NCI-H2227 treated with DMSO at 0.1 percent for 48 hours (cell line): Measurements from ENCODE around the gene CMSS1.
A peak's percentile ranks its signal among the peaks of the same experiment; 100 is the strongest.
"Not testable (repeated sequence)": the region's sequence is repeated elsewhere in the genome, so short reads cannot be mapped to it uniquely, and the experiment has no call there.

Experiments used
- DNase-seq: peaks from one replicate; lab custom pipeline; 2025; lab: John Stamatoyannopoulos, UW

The CMSS1 gene

DNA sequence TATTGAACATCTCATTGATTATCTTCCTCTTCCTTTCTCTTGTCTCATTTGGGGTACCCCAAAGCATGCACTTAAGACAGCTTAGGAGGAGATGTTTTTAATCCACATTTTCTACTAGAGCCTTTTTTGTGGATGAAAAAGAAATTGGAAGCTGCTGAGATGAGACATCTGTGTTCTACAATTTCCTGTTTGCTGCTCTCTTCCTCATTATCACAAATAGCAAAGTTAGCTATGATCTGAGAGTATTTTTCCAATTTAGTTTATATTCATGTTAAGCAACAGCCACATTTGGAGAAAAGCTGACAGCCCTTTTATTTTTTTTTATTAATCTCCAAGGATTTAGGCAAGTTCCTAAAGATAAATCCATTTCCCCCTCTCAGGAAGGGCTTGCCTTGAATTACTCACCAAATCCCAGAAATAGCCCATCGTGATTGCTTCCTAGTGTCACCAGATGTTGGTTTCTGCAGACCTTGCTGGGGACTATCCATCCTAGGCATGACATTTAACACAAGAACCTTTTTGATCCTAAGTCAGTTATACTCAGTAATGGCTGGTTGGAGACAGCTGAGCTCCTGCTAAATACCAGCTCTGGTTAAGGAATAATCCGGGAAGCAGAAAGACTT lies 367.4 kb downstream of the CMSS1 start:
- no peak for DNase-seq

DNA sequence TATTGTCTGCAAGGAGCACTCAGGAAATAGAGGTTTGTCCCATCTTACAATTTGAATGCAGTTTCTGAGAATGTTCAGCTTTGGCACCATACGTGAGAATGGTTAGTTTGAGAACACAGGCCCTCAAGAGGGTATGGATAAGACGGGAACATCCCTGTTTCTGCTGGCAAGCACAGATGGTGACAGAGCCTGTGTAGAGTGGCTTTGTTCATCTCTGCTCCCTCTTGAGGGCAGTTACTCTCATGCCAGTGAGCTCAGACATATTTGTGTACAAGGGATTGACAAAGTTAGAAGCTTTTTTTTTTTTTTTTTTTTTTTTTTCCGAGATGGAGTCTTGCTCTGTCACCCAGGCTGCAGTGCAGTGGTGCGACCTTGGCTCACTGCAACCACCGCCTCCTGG lies 368.2 kb downstream of the CMSS1 start:
- DNase-seq, result no peak

DNA sequence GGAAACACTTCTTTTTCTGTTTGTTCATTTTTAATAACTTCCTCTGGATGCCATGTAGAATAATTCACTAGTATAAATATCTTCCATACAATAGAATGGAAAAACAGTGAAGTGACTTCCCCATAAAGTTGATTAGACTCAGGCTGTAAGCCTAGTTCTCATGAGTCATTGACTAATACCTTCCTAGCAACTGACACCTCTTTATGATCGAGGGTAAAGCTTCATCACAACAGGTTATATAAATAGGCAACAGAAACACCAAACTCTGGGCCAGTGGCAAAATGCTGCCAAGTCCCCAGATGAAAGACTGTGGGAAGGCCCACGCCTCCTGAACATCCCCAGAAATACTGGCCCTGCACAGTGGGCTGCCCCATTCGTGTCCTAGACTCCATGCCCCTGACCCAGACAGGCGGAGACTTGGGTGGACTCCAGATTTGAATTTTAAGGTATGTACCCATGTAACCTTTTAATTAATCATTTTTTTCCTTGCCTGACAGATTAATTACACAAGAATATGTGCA lies 371.8 kb downstream of the CMSS1 start:
- DNase-seq, result no peak

DNA sequence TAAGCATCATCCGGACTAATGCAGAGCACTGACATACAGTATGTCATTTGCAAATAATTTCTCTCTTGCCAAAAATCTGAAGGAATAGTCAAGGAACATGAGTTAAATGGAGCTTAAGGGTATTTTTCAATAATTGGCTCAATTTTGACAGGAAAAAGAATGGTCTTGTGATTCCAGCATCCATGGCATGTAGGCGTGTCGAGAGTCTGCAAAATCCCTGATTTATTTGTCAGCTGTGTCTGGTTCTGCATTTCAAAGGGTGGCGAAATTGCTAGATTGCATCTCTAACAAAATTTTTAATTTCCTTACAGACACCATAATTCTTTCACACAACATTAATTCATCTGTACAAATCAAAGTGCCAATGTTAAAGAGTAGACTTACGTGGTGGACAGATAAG lies 377.7 kb downstream of the CMSS1 start:
- no peak for DNase-seq

DNA sequence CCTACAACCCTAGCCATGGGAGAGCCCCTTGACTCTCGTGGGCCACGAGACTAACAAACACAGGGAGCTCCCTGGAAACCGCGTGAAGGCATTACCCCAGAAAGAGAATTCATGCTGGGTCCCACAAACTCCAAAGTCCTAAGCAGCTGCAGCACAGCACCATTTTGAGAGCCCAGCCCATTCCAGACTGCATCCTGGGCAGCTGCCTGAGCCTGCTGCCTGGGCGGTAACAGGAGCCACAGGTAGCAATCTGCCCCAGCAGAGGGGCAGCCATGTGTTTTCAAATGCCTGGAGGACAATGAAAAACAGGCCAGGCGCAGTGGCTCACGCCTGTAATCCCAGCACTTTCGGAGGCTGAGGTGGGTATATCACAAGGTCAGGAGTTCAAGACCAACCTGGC lies 380.2 kb downstream of the CMSS1 start:
- no peak for DNase-seq

DNA sequence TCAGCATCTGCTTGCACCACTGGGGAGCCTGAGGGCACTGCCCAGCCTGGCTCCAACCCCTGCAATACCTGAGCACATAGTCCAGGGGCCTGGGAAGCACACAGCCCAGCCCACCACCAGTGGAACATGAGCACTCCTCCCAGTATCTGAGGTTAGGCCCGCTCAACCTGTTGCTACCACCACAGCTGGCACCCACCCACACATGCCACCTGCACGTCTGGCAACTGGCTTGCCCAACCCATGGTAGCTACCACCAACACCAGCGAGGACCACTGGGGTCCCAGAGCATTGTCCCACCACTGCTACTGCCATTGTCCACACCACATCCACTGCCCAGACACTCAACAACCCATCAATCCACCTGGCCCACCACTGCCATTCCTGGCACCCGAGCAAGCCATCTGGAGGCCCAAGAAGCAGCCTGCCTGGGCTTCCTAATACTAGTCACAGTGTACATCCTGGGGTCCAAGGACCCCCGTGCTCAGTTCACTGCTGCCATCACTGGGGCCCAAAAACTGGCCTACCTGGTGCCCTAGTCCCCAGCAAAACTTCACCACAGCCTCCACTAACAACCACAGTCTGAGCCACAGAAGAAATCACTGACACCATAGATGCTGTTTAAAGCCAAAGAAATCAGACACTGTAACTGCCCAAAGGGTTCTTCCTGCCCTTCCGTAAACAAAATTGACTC lies 381.1 kb downstream of the CMSS1 start:
- no peak for DNase-seq

DNA sequence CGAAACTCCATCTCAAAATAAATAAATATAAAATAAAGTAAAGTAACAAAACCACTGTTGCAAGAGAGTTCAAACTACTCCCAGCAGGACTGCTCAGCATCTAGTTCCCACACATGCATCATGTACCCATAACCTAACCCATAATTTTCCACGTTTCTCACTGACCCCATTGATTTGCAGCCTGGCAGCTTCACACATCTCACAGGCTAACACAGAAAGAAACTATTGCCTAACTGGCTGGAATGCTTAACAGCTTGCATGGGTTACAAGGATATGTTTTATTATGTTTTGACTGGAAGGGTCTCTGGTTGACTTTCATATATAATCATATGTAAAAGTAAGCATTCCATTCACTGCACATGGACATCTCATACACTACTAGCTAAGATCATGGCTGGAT lies 387.5 kb downstream of the CMSS1 start:
- DNase-seq, result peak; percentile 17

DNA sequence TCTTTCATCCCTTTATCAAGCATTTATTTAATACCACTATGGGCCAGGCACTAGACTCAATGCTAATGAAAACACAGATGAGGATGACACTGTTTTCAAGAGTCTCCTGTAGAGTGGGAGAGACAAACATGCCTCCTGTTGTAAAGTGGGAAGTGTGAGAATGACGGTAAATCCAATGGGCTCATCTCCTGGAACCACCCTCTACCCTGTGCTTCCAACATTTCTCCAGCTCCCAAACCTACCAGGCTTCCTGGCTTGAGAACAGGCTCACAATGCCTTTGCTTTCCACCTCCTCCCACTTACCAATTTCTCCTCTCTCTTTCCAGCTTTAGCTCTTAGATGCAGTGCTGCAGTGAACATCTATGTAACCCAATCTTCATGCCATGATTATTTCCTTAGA lies 389.0 kb downstream of the CMSS1 start:
- no peak for DNase-seq

DNA sequence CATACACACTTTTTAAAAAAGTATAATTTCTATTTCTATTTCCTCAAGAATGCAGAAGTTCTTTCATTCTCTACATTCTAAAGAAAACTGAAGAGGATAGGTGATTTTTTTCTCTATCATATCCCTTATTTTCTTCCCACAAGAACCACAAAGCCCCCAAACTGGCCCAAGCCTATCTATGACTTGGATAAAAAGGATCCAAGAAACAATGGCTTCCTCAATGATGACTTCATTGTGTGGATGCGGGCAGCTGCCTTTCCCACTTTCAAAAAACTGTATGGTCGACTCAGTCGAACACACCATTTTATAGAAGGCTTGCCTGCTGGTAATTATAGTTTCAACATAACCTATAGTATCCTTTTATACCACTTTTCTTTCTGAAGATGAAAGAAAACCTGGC lies 390.2 kb downstream of the CMSS1 start:
- no peak for DNase-seq

DNA sequence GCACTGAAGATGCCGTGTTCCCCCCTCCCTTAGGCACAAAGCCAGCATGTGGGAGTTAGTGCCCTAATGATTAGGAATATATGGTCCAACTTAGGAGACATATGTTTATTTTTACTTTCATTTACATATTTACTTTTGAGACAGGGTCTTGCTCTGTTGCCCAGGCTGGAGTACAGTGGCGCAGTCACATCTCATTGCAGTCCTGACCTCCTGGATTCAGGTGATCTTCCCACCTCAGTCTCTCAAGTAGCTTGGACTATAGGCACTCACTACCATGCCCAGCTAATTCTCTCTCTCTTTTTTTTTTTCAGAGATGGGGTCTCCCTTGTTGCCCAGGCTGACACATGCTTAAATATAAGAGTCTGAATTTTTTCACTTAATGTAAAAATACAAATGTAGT lies 391.5 kb downstream of the CMSS1 start:
- DNase-seq, result no peak

DNA sequence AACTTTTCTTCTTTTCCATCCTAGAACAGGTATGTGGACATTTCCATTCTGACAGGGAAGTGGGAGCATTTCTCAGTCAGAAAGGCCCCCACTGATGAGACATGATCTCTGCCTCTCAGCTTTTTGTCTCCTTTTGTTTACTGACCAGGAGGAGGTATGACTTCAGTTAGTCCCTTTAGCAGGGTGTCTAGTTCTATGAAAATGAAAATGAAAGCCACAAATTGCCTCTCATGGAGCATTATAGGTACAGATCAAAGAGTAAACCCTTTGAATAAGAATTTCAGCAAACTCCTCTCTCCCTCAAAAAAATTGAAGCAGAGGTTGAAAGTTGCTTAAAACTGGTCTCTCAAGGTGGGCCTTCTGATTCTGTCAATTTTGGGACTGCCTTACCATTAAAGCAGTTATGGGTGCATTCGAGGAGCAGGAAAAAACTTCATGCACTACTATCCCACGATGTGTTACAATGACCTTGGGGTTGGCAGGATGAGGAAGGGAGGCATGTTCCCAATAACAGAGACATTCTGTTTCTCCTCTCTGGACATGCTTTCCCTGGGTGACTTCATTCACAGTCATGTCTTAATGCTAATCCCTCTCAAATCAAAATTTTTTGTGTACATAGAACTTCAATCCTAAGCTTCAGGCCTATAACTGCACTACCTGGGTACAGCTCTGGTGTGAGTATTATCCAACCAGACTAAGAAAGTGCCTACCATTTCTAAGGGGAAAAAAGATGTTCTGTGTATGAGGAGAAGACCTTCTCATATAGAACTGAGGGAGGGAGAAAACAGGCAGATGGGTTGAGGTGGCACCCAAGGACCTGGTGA lies 392.5 kb downstream of the CMSS1 start:
- DNase-seq, result no peak

DNA sequence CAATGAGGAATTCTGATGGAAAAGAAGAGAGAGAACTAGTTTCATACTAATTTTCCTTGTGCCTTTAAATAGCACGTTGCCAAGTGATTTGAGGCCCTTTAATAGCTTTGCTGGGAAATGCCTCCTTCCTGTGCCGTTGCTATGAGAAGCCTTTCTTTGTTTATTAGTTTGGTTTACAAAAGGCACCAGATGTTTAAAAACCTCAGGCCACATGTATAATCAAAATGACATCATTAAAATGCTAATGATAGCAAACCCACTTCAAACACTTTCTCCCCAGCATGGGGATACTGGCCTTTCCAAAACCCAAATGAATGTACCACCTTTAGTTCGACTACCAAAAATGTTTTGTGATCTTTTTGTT lies 393.1 kb downstream of the CMSS1 start:
- no peak for DNase-seq

DNA sequence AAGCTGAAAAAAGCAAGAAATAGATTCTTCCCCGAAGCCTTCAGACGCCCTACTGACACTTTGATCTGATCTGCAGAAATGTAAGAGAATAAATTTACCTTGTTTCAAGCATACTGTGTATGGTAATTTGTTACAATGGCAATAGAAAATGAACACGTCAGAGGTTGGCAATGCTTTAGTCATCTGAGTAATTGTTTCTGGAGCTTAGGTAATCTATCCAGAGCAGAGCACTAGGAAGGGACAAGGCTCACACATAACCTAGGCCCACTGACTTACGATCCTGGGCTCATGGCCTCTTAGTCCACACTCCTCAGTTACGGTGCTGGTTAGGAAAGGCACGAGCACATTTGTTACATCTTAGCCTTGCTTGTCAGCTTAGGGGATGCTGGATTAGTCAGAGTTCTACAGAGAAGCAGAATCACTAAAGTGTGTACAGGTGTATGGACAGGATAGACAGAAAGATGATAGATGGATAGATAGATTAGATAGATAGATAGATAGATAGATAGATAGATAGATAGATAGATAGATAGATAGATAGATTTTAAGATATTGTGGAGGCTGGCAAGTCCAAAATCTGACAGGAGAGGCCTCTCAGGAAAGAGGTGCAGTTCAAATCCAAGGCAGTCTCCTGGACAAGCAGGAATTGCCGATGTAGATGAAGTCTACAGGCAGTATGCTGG lies 396.4 kb downstream of the CMSS1 start:
- no peak for DNase-seq

DNA sequence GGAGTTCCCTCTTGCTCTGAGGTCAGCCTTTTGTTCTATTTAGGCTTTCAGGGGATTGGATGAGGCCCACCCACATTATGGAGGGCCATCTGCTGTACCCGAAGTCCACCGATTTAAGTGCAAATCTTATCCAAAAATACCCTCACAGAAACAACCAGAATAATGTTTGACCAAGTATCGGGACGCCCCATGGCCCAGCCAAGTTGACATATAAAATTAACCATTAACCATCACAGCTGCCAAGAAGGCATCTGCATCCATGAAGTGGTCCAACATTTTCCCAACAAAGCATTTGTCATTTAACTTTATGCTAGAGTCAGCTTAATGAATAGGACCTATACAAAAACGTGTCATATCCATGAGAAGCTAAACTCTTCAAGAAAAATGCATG lies 396.9 kb downstream of the CMSS1 start:
- DNase-seq, result no peak

DNA sequence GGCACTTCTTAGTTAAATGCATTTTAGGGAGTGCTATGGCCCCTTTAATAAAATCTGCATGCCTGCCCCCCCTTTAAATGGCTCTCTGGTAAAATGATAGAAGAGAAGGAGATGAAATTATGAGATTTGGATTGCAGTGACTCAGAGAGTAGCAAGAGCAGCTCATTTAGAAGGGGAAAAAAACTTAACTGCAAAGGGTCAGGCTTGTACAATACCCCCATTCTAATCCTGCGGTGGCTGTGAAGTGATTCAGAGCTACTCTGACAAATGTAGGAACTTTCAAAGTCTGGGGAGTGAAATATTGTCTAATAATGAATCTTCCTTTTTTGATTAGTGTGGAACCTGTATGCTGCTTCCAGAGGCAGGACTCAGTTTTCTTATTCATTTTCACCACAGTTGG lies 399.1 kb downstream of the CMSS1 start:
- no peak for DNase-seq

DNA sequence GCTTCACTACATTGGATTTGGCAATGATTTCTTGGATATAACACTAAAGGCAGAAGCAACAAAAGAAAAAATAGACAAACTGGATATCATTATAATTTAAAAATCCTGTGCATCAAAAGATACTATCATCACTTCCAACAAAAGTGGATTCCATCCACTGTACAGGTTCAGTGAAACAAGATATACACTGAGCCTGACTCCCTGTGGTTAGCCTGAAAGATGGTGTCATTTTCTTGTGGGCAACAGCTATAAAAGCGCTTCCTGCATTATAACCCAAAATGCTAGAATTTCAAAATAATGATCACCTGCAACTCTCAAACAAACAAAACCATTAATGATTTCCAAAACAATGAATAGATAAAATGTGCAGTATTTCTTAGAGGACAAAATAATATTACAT lies 403.5 kb downstream of the CMSS1 start:
- no peak for DNase-seq

DNA sequence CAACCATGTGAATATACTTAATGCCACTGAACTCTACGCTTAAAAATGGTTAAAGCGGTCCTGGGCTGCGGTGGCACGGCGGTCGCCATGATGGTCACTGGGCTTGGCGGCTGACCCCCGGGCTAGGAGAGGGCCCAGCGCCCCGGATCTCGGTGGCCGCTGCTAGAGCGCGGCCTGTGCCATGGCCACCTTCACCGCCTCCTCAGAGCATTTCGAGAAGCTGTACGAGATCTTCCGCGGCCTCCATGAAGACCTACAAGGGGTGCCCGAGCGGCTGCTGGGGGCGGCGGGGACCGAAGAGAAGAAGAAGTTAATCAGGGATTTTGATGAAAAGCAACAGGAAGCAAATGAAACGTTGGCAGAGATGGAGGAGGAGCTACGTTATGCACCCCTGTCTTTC lies 407.5 kb downstream of the CMSS1 start:
- DNase-seq, result no peak

DNA sequence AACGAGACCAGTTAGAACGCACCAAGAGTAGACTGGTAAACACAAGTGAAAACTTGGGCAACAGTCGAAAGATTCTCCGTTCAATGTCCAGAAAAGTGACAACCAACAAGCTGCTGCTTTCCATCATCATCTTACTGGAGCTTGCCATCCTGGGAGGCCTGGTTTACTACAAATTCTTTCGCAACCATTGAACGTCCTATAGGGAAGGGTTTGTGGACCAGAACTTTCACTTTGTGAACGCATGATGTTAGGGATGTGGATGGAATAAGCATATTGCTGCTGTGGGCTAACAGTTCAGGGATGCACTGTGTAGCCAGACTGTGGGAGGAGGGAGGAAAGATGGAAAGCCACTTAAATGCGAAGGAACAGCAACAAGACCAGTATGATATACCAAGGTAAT lies 408.2 kb downstream of the CMSS1 start:
- no peak for DNase-seq

DNA sequence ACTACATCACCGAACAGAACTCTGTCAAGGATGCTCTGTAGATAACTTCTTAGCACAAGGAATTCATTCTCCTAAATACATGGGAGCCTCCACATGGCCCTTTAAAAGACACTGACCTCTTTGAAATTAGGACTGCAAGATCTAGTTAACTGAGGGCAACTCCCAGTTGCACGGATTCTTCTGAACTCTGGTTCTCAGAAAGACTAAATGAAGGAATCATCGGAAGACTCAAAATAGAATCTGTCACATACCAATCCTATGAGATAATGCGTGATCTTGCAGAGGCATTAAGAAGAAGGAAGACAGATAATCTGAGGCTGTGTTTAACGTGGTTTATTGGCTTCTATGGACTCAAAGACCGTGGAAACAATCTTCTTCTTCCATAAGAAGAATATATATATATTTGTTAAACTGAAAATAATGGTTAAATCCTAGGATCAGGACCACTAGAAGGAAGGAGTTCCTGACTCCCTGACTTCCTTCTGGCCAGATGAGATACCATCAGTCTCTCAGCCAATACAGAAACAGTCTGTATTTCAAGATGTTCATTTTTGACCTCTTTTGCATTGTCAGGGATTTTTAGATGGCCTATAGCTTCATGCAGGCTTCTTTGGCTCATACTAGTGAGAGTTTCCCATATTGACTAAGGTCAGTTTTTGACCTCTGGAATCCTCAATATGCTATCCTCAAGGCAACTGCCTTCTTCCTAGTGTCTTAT lies 409.2 kb downstream of the CMSS1 start:
- DNase-seq, result no peak

DNA sequence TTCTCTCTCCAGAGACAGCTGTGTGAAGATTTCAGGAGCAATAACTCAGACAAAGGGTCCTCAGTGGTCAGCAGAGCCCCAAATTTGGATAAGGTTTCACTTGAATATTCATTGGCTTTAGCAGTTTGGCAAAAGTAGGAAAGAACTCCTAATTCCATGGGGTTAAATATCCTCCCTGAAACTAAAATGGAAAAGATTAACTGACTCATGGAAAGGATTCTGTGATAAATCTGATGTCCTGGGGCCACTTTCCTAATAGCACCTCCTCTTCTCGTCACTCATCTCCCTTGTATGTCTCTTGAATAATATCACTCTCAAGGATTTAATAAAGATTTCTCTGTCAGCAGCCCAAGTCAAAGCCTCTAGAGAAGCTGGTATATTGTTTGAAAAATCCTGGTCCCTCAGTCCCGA lies 409.9 kb downstream of the CMSS1 start:
- no peak for DNase-seq

DNA sequence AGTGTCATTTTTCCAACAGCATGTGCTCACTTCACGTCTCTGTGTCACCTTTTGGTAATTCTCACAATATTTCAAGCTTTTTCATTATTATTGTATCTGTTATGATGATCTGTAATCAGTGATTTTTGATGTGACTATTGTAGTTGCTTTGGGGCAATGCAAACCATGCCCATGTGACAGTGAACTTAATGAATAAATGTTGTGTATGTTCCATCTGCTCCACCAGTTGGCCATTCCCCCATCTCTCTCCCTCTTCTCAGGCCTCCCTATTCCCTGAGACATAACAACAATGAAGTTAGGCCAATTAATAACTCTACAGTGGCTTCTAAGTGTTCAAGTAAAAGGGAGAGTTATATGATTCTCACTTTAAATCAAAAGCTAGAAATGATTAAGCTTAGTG lies 410.6 kb downstream of the CMSS1 start:
- no peak for DNase-seq

DNA sequence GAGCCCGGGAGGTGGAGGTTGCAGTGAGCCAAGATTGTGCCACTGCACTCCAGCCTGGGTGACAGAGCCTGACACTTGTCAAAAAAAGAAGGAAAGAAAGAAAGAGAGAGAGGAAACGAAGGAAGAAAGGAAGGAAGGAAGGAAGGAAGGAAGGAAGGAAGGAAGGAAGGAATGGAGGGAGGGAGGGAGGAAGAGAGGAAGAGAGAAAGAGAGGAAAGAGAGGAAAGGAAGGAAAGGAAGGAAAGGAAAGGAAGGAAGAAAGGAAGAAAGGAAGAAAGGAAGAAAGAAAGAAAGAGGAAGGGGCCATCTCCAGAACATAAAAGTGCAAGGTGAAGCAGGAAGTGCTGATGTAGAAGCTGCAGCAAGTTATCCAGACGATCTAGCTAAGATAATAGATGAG lies 411.5 kb downstream of the CMSS1 start:
- not testable (repeated sequence) for DNase-seq
